HEK293 (cell line): ENCODE results near the gene ASCL3.
"Not testable (repeated sequence)": the region's sequence is repeated elsewhere in the genome, so short reads cannot be mapped to it uniquely, and the experiment has no call there.

Experiments used
- CTCF ChIA-PET: fragments of 350-600 bp; formaldehyde crosslinking; extraction: SDS; loops from one replicate; lab custom pipeline; 2021; ENCODE audit warnings: antibody characterized with exemption; lab: Yijun Ruan, JAX
- POLR2A ChIA-PET: fragments of 300-600 bp; formaldehyde crosslinking; extraction: SDS; loops from one replicate; lab custom pipeline; 2020; ENCODE audit warnings: antibody characterized with exemption, inconsistent platforms; lab: Yijun Ruan, JAX
- H3K27ac ChIP-seq: fragments of 200-500 bp; sonication (Bioruptor generic); 2 replicates; pipeline ENCODE4 v1.5.1; 2014; ENCODE audit warnings: low read depth, low read length, control low read depth, inconsistent platforms; ENCODE audit errors: extremely low read depth
- H3K36me3 ChIP-seq, 2 experiments: fragments of 200-500 bp in 1 of 2; sonication (Bioruptor generic) in 1 of 2; 1 replicate in 1 of 2; 2 replicates in 1 of 2; pipeline ENCODE4 v1.5.1; 2014 to 2017; ENCODE audit warnings: inconsistent platforms in 2 of 2, low read length in 2 of 2; ENCODE audit not compliant: control insufficient read depth in 2 of 2, insufficient read depth in 1 of 2
- H3K4me1 ChIP-seq: fragments of 200-500 bp; sonication (Bioruptor generic); 2 replicates; pipeline ENCODE4 v1.5.1; 2014; ENCODE audit warnings: mild to moderate bottlenecking, low read length, inconsistent platforms; ENCODE audit not compliant: control insufficient read depth, insufficient read depth
- H3K4me3 ChIP-seq: 2 replicates; pipeline ENCODE4 v1.5.1; 2011; ENCODE audit warnings: low read depth, mild to moderate bottlenecking, control low read depth, low read length, moderate library complexity
- H3K9me3 ChIP-seq: fragments of 200-500 bp; sonication (Bioruptor generic); 2 replicates; pipeline ENCODE4 v1.5.1; 2014; ENCODE audit warnings: low read depth, low read length, inconsistent platforms; ENCODE audit not compliant: control insufficient read depth, insufficient read depth
- IKZF3 ChIP-seq: fragments of 450-650 bp; IDR thresholded peaks from 2 replicates; pipeline ENCODE4 v1.5.0; 2018; ENCODE audit warnings: missing biosample characterization, mild to moderate bottlenecking, missing genetic modification characterization, moderate library complexity
- PRDM1 ChIP-seq: fragments of 450-650 bp; formaldehyde crosslinking; IDR thresholded peaks from 2 replicates; pipeline ENCODE4; 2016; ENCODE audit warnings: missing biosample characterization, missing genetic modification characterization
- RBAK ChIP-seq: fragments of 450-650 bp; formaldehyde crosslinking; IDR thresholded peaks from 2 replicates; pipeline ENCODE4 v1.5.1; 2016; ENCODE audit warnings: missing biosample characterization, missing genetic modification characterization
- REPIN1 ChIP-seq: fragments of 450-650 bp; formaldehyde crosslinking; IDR thresholded peaks from 2 replicates; pipeline ENCODE4 v1.5.1; 2017; ENCODE audit warnings: missing biosample characterization, missing genetic modification characterization, low read depth
- SALL2 ChIP-seq: fragments of 450-650 bp; formaldehyde crosslinking; IDR thresholded peaks from 2 replicates; pipeline ENCODE4 v1.5.0; 2017; ENCODE audit warnings: missing biosample characterization, mild to moderate bottlenecking, missing genetic modification characterization, borderline replicate concordance
- ZBTB1 ChIP-seq: fragments of 450-650 bp; formaldehyde crosslinking; IDR thresholded peaks from 2 replicates; pipeline ENCODE4 v1.5.1; 2016; ENCODE audit warnings: missing biosample characterization, missing genetic modification characterization
- ZBTB20 ChIP-seq: fragments of 450-650 bp; formaldehyde crosslinking; IDR thresholded peaks from 2 replicates; pipeline ENCODE4 v1.5.1; 2016; ENCODE audit warnings: missing biosample characterization, missing genetic modification characterization
- ZNF138 ChIP-seq: fragments of 450-650 bp; formaldehyde crosslinking; IDR thresholded peaks from 2 replicates; pipeline ENCODE4 v1.5.1; 2016; ENCODE audit warnings: missing biosample characterization, missing genetic modification characterization, borderline replicate concordance
- ZNF16 ChIP-seq: fragments of 450-650 bp; formaldehyde crosslinking; IDR thresholded peaks from 2 replicates; pipeline ENCODE4 v1.5.1; 2016; ENCODE audit warnings: low read depth, missing biosample characterization, missing genetic modification characterization
- ZNF266 ChIP-seq: fragments of 450-650 bp; formaldehyde crosslinking; IDR thresholded peaks from 2 replicates; pipeline ENCODE4 v1.5.1; 2016; ENCODE audit warnings: missing biosample characterization, missing genetic modification characterization, low read depth
- ZNF274 ChIP-seq, 2 experiments: fragments of 200-500 bp in 1 of 2; fragments of 450-650 bp in 1 of 2; sonication (Bioruptor generic) in 1 of 2; formaldehyde crosslinking in 1 of 2; IDR thresholded peaks; 2 replicates each; pipeline versions ENCODE4 v1.5.1 to v1.6.1; 2014 to 2016; ENCODE audit warnings: borderline replicate concordance in 1 of 2, inconsistent platforms in 1 of 2, low read length in 1 of 2, missing biosample characterization in 1 of 2, missing genetic modification characterization in 1 of 2
- ZNF48 ChIP-seq: fragments of 450-650 bp; formaldehyde crosslinking; IDR thresholded peaks from 2 replicates; pipeline ENCODE4 v1.5.1; 2016; ENCODE audit warnings: missing biosample characterization, missing genetic modification characterization
- ZNF626 ChIP-seq: fragments of 450-650 bp; sonication (Bioruptor Pico); formaldehyde crosslinking; IDR thresholded peaks from 2 replicates; pipeline ENCODE4 v1.5.1; 2018; ENCODE audit warnings: missing biosample characterization, missing genetic modification characterization, inconsistent platforms
- ZNF768 ChIP-seq: fragments of 450-650 bp; formaldehyde crosslinking; IDR thresholded peaks from 2 replicates; pipeline ENCODE4 v1.5.1; 2018; ENCODE audit warnings: missing biosample characterization, mild to moderate bottlenecking, missing genetic modification characterization
- ZNF843 ChIP-seq: fragments of 450-650 bp; formaldehyde crosslinking; IDR thresholded peaks from 2 replicates; pipeline ENCODE4 v1.5.1; 2016; ENCODE audit warnings: missing biosample characterization, missing genetic modification characterization
- TF ChIP-seq, protein P1 (sequence below): fragments of 450-650 bp; formaldehyde crosslinking; IDR thresholded peaks from 2 replicates; pipeline ENCODE4 v1.5.1; 2016; ENCODE audit warnings: missing biosample characterization, missing genetic modification characterization
- TF ChIP-seq, protein P2 (sequence below): fragments of 450-650 bp; formaldehyde crosslinking; IDR thresholded peaks from 2 replicates; pipeline ENCODE4 v1.5.1; 2016; ENCODE audit warnings: missing biosample characterization, missing genetic modification characterization
- TF ChIP-seq, protein P3 (sequence below): fragments of 450-650 bp; formaldehyde crosslinking; IDR thresholded peaks from 2 replicates; pipeline ENCODE4 v1.5.1; 2016; ENCODE audit warnings: missing biosample characterization, missing genetic modification characterization
- TF ChIP-seq, protein P4 (sequence below): fragments of 450-650 bp; formaldehyde crosslinking; IDR thresholded peaks from 2 replicates; pipeline ENCODE4 v1.5.1; 2016; ENCODE audit warnings: missing biosample characterization, missing genetic modification characterization, low read depth
- TF ChIP-seq, protein P5 (sequence below): fragments of 450-650 bp; formaldehyde crosslinking; optimal IDR thresholded peaks from 2 replicates; pipeline ENCODE3; 2016; ENCODE audit warnings: missing biosample characterization, mild to moderate bottlenecking, missing genetic modification characterization

Gene ASCL3

DNA sequence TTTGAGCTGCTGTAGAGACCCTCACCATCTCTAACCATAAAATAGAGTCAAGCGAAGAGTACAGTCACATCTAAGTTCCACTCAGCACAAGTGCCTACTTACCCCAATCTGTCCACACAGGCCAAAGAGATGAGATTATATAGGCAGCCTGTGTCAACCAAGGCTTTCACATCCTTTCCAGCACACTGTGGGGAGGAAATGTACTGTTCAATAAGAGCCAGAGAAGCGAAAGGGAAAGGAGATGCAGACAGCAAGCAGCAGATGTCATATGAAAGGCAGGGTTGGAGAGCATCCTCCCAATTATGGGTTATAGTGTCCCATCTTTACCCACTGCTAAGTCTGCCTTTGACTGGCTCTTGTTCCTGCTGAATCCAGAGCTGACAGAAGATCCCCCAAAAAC lies 44.6 kb upstream of the ASCL3 start:
- no peak for TF ChIP-seq ZNF266
- TF ChIP-seq, protein P1, sequence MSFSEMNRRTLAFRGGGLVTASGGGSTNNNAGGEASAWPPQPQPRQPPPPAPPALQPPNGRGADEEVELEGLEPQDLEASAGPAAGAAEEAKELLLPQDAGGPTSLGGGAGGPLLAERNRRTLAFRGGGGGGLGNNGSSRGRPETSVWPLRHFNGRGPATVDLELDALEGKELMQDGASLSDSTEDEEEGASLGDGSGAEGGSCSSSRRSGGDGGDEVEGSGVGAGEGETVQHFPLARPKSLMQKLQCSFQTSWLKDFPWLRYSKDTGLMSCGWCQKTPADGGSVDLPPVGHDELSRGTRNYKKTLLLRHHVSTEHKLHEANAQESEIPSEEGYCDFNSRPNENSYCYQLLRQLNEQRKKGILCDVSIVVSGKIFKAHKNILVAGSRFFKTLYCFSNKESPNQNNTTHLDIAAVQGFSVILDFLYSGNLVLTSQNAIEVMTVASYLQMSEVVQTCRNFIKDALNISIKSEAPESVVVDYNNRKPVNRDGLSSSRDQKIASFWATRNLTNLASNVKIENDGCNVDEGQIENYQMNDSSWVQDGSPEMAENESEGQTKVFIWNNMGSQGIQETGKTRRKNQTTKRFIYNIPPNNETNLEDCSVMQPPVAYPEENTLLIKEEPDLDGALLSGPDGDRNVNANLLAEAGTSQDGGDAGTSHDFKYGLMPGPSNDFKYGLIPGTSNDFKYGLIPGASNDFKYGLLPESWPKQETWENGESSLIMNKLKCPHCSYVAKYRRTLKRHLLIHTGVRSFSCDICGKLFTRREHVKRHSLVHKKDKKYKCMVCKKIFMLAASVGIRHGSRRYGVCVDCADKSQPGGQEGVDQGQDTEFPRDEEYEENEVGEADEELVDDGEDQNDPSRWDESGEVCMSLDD = no peak
- Histone ChIP-seq H3K4me1 (no peaks in the 10 kb centered on the region), H3K9me3 (no peaks in the 10 kb centered on the region), H3K4me3 (no peak overlapping the region), H3K27ac (no peak overlapping the region), H3K36me3 (peaks cover 0 to 18% of the 10 kb centered on the region in 2 experiments; a peak in 1 of 3 replicates)
- ChIA-PET POLR2A (interaction anchor here (0.6 kb wide), 1 partner anchor 15 kb away, joined by 7 read pairs; no protein-coding TSS in a partner anchor), CTCF (interaction anchor here (0.7 to 1.1 kb wide), 2 partner anchors 15 to 74 kb away, joined by 3 read pairs; no protein-coding TSS in a partner anchor)

DNA sequence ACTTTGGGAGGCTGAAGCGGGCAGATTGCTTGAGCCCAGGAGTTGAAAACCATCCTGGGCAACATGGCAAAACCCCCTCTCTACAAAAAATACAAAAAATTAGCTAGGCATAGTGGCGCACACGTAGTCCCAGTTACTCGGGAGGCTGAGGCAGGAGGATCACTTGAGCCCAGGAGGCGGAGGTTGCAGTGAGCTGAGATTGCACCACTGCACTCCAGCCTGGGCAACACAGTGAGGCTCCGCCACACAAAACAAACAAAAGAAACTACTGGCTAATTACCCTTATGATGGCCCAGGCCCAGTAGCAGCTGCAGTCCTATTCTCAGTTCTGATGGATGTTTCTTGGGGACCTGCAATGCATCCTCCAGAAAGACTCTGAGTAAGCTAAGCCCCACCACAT lies 44.0 kb upstream of the ASCL3 start:
- H3K9me3 ChIP-seq, H3K4me1 ChIP-seq, POLR2A ChIA-PET, H3K27ac ChIP-seq, H3K4me3 ChIP-seq: not testable (repeated sequence)
- peaks cover 0 to 22% of the 10 kb centered on the region in 2 experiments; a peak in 1 of 3 replicates for H3K36me3 ChIP-seq
- CTCF ChIA-PET = interaction anchor here (0.6 kb wide), 1 partner anchor 69 kb away, joined by 3 read pairs; no protein-coding TSS in a partner anchor

DNA sequence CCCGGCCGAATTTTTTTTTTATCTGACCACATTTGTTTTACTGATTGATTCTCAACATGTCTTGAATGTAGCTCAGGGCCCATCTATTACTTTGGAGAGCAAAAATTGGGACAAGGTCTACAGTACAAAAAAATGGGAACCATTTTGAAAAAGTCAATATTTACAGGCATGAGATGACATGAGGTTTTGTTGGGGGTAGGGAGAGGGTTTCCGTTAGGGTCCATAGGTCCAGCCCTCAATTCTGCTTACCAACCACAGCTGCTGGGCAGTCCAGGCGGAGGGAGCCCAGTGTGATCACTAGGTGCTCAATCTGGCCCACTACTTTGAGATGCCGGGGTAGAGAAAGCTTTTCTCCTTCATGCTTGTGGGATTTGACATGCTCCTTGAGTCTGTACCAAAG lies 42.6 kb upstream of the ASCL3 start:
- Histone ChIP-seq H3K4me3 (no peak overlapping the region), H3K9me3 (no peaks in the 10 kb centered on the region), H3K4me1 (no peaks in the 10 kb centered on the region), H3K36me3 (peaks cover 0 to 27% of the 10 kb centered on the region in 2 experiments; a peak in 1 of 3 replicates), H3K27ac (no peak overlapping the region)
- ChIA-PET POLR2A (no interaction called here), CTCF (interaction anchor here (0.7 to 0.9 kb wide), 2 partner anchors 31 to 50 kb away, joined by 3 read pairs; no protein-coding TSS in a partner anchor)
- no peak for TF ChIP-seq ZNF138 (tag by site-specific recombination)
- TF ChIP-seq SALL2 (tag by site-specific recombination) = no peak
- TF ChIP-seq, protein P2, sequence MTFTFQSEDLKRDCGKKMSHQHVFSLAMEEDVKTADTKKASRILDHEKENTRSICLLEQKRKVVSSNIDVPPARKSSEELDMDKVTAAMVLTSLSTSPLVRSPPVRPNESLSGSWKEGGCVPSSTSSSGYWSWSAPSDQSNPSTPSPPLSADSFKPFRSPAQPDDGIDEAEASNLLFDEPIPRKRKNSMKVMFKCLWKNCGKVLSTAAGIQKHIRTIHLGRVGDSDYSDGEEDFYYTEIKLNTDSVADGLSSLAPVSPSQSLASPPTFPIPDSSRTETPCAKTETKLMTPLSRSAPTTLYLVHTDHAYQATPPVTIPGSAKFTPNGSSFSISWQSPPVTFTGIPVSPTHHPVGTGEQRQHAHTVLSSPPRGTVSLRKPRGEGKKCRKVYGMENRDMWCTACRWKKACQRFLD (tag by site-specific recombination) = no peak
- no peak for TF ChIP-seq PRDM1 (tag by site-specific recombination)
- TF ChIP-seq, protein P3, sequence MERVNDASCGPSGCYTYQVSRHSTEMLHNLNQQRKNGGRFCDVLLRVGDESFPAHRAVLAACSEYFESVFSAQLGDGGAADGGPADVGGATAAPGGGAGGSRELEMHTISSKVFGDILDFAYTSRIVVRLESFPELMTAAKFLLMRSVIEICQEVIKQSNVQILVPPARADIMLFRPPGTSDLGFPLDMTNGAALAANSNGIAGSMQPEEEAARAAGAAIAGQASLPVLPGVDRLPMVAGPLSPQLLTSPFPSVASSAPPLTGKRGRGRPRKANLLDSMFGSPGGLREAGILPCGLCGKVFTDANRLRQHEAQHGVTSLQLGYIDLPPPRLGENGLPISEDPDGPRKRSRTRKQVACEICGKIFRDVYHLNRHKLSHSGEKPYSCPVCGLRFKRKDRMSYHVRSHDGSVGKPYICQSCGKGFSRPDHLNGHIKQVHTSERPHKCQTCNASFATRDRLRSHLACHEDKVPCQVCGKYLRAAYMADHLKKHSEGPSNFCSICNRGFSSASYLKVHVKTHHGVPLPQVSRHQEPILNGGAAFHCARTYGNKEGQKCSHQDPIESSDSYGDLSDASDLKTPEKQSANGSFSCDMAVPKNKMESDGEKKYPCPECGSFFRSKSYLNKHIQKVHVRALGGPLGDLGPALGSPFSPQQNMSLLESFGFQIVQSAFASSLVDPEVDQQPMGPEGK (tag by site-specific recombination) = no peak
- no peak for TF ChIP-seq ZNF626
- TF ChIP-seq ZNF274 (IDR thresholded peaks at IDR 0.05; ENCODE audit: low read length) = no peak
- no peak for TF ChIP-seq ZNF274 (tag by site-specific recombination; IDR thresholded peaks at IDR 0.05; ENCODE audit: borderline replicate concordance)
- TF ChIP-seq ZBTB20 = no peak
- TF ChIP-seq ZNF843 (tag by site-specific recombination) = no peak
- TF ChIP-seq ZNF48 (tag by site-specific recombination) = no peak
- TF ChIP-seq, protein P4, sequence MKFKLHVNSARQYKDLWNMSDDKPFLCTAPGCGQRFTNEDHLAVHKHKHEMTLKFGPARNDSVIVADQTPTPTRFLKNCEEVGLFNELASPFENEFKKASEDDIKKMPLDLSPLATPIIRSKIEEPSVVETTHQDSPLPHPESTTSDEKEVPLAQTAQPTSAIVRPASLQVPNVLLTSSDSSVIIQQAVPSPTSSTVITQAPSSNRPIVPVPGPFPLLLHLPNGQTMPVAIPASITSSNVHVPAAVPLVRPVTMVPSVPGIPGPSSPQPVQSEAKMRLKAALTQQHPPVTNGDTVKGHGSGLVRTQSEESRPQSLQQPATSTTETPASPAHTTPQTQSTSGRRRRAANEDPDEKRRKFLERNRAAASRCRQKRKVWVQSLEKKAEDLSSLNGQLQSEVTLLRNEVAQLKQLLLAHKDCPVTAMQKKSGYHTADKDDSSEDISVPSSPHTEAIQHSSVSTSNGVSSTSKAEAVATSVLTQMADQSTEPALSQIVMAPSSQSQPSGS (tag by site-specific recombination) = no peak
- no peak for TF ChIP-seq ZNF768 (tag by site-specific recombination)
- TF ChIP-seq RBAK (tag by site-specific recombination) = no peak
- no peak for TF ChIP-seq REPIN1 (tag by site-specific recombination)
- no peak for TF ChIP-seq IKZF3 (tag by site-specific recombination)
- TF ChIP-seq ZBTB1 (tag by site-specific recombination) = no peak
- no peak for TF ChIP-seq ZNF16 (tag by site-specific recombination)
- TF ChIP-seq, protein P5, sequence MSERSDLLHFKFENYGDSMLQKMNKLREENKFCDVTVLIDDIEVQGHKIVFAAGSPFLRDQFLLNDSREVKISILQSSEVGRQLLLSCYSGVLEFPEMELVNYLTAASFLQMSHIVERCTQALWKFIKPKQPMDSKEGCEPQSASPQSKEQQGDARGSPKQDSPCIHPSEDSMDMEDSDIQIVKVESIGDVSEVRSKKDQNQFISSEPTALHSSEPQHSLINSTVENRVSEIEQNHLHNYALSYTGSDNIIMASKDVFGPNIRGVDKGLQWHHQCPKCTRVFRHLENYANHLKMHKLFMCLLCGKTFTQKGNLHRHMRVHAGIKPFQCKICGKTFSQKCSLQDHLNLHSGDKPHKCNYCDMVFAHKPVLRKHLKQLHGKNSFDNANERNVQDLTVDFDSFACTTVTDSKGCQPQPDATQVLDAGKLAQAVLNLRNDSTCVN (tag by site-specific recombination) = no peak
